Measurements from ENCODE around the gene TTLL8.

DNA sequence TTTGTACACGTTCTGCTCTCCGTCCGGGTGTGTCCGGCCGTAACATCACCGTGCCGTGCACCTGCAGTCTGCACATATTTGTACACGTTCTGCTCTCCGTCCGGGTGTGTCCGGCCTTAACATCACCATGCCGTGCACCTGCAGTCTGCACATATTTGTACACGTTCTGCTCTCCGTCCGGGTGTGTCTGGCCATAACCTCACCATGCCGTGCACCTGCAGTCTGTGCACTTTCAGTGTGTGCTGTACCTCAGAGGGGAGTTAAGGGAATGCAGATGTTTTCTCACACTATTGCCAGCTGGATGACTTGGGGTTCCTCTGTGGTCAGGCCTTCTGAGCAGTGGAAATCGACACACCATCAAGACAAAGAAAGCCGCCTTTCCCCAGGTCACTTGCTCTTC is 4.2 kb downstream of the TTLL8 start:
- TF ChIP-seq CTCF (IDR thresholded peaks at IDR 0.05; ENCODE audit: low read length): no peak
- TF ChIP-seq EZH2 (IDR thresholded peaks at IDR 0.05; ENCODE audit: borderline replicate concordance, low read length): no peak

Data from OCI-LY1 (cell line).